NCI-H1048 (cell line): Measurements from ENCODE around the gene GTPBP10.
A peak's percentile ranks its signal among the peaks of the same experiment; 100 is the strongest.
"Not testable (repeated sequence)": the region's sequence is repeated elsewhere in the genome, so short reads cannot be mapped to it uniquely, and the experiment has no call there.

Source experiments
- DNase-seq: peaks from one replicate; lab custom pipeline; 2025; lab: John Stamatoyannopoulos, UW

GTPBP10 gene

GRCh38 chr7:90346336-90347125, at the start of gene GTPBP10:
GTPBP10 (plus strand) TSS chr7:90346716; CDS start chr7:90346742, 26 bp downstream.
- peak; percentile 82 for DNase-seq

GRCh38 chr7:90298145-90299038, 48.1 kb upstream of the GTPBP10 start:
- DNase-seq, result no peak

- no peak for DNase-seq
Measured at GRCh38 chr7:90303241-90303640, 43.3 kb upstream of the GTPBP10 start.

GRCh38 chr7:90309872-90310271, 36.6 kb upstream of the GTPBP10 start:
- DNase-seq, result no peak

- DNase-seq, result no peak
Measured at GRCh38 chr7:90311175-90311574, 35.3 kb upstream of the GTPBP10 start.

- no peak for DNase-seq
Measured at GRCh38 chr7:90312745-90313144, 33.8 kb upstream of the GTPBP10 start.

GRCh38 chr7:90313907-90314306, 32.6 kb upstream of the GTPBP10 start:
- no peak for DNase-seq

GRCh38 chr7:90320014-90320413, 26.5 kb upstream of the GTPBP10 start:
- DNase-seq, result no peak

GRCh38 chr7:90320418-90320800, 26.1 kb upstream of the GTPBP10 start:
- DNase-seq, result no peak

- DNase-seq, result no peak
Measured at GRCh38 chr7:90320801-90321494, 25.6 kb upstream of the GTPBP10 start, which contains the start of gene FAM237B. FAM237B (minus strand) TSS chr7:90321304; CDS start chr7:90319748, 1,556 bp downstream.

GRCh38 chr7:90322837-90323236, 23.7 kb upstream of the GTPBP10 start:
- no peak for DNase-seq

- no peak for DNase-seq
Measured at GRCh38 chr7:90326500-90326899, 20.0 kb upstream of the GTPBP10 start.

- DNase-seq, result no peak
Measured at GRCh38 chr7:90334193-90334843, 12.2 kb upstream of the GTPBP10 start.

- not testable (repeated sequence) for DNase-seq
Measured at GRCh38 chr7:90334926-90335325, 11.6 kb upstream of the GTPBP10 start.

- no peak for DNase-seq
Measured at GRCh38 chr7:90337106-90337505, 9.4 kb upstream of the GTPBP10 start.

- DNase-seq, result no peak
Measured at GRCh38 chr7:90345016-90345415, 1.5 kb upstream of the GTPBP10 start.

GRCh38 chr7:90345595-90346335, 751 bp upstream of the GTPBP10 start:
- no peak for DNase-seq

GRCh38 chr7:90347759-90348158, 1.2 kb downstream of the GTPBP10 start:
- DNase-seq, result no peak

GRCh38 chr7:90349305-90349704, 2.8 kb downstream of the GTPBP10 start:
- DNase-seq, result no peak

- DNase-seq, result not testable (repeated sequence)
Measured at GRCh38 chr7:90350032-90350431, 3.5 kb downstream of the GTPBP10 start.

GRCh38 chr7:90351987-90352386, 5.5 kb downstream of the GTPBP10 start:
- no peak for DNase-seq
